Erythroblast (primary cell): ENCODE results near the gene NHS.

Experiments
- GATA1 ChIP-seq: IDR thresholded peaks from 2 replicates; pipeline ENCODE4 v1.6.1; 2011; ENCODE audit warnings: low read depth, mild to moderate bottlenecking, control low read depth, low read length, moderate library complexity
- POLR2A ChIP-seq: IDR thresholded peaks from 2 replicates; pipeline ENCODE4 v1.6.1; 2011; ENCODE audit warnings: mild to moderate bottlenecking, low read length

GRCh38 chrX:17471861-17472260 lies 96.9 kb downstream of the NHS start:
- TF ChIP-seq POLR2A: no peak
- TF ChIP-seq GATA1: no peak
